Nephron progenitor cell (in vitro differentiated cells): Measurements from ENCODE around the gene BCL2L14.

Source experiments
- DNase-seq: peaks from one replicate; pipeline ENCODE4 v3.0.0; 2021
- H3K27ac Mint-ChIP-seq: 2 replicates; pipeline ENCODE4 v1.8.0; 2021; ENCODE audit warnings: mild to moderate bottlenecking, moderate library complexity, mixed read lengths
- H3K27me3 Mint-ChIP-seq: 2 replicates; pipeline ENCODE4 v1.8.0; 2021; ENCODE audit warnings: mild to moderate bottlenecking, low read depth, mixed read lengths; ENCODE audit not compliant: poor library complexity
- H3K36me3 Mint-ChIP-seq: 2 replicates; pipeline ENCODE4 v1.8.0; 2021; ENCODE audit warnings: low read depth, mixed read lengths
- H3K4me1 Mint-ChIP-seq: 2 replicates; pipeline ENCODE4 v1.8.0; 2021; ENCODE audit warnings: mixed read lengths
- H3K4me3 Mint-ChIP-seq: 2 replicates; pipeline ENCODE4 v1.8.0; 2021; ENCODE audit warnings: mild to moderate bottlenecking, moderate library complexity, mixed read lengths
- H3K9me3 Mint-ChIP-seq: 2 replicates; pipeline ENCODE4 v1.8.0; 2021; ENCODE audit warnings: mild to moderate bottlenecking, moderate library complexity, mixed read lengths
- TF ChIP-seq, protein P1 (sequence below): fragments of 200-600 bp; sonication (generic); IDR thresholded peaks from 2 replicates; pipeline ENCODE4 v1.5.0; 2021; ENCODE audit warnings: antibody characterized with exemption

Gene BCL2L14

GRCh38 chr12:12047682-12048081 is 23.1 kb upstream of the BCL2L14 start:
- no peak for DNase-seq
- H3K4me1 Mint-ChIP-seq, result peaks cover 11% of the 10 kb centered on the region
- peaks cover 5% of the 10 kb centered on the region for H3K9me3 Mint-ChIP-seq
- no peak overlapping the region for H3K4me3 Mint-ChIP-seq
- TF ChIP-seq, protein P1, sequence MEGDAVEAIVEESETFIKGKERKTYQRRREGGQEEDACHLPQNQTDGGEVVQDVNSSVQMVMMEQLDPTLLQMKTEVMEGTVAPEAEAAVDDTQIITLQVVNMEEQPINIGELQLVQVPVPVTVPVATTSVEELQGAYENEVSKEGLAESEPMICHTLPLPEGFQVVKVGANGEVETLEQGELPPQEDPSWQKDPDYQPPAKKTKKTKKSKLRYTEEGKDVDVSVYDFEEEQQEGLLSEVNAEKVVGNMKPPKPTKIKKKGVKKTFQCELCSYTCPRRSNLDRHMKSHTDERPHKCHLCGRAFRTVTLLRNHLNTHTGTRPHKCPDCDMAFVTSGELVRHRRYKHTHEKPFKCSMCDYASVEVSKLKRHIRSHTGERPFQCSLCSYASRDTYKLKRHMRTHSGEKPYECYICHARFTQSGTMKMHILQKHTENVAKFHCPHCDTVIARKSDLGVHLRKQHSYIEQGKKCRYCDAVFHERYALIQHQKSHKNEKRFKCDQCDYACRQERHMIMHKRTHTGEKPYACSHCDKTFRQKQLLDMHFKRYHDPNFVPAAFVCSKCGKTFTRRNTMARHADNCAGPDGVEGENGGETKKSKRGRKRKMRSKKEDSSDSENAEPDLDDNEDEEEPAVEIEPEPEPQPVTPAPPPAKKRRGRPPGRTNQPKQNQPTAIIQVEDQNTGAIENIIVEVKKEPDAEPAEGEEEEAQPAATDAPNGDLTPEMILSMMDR, result no peak
- no peaks in the 10 kb centered on the region for H3K27me3 Mint-ChIP-seq
- H3K27ac Mint-ChIP-seq, result no peak overlapping the region
- H3K36me3 Mint-ChIP-seq, result no peaks in the 10 kb centered on the region

GRCh38 chr12:12048266-12048665 is 22.5 kb upstream of the BCL2L14 start:
- Mint-ChIP-seq H3K4me3 (no peak overlapping the region), H3K4me1 (peaks cover 11% of the 10 kb centered on the region), H3K9me3 (peaks cover 5% of the 10 kb centered on the region), H3K36me3 (no peaks in the 10 kb centered on the region), H3K27ac (no peak overlapping the region), H3K27me3 (no peaks in the 10 kb centered on the region)
- no peak for DNase-seq
- TF ChIP-seq, protein P1, result no peak

GRCh38 chr12:12048714-12049113 is 22.0 kb upstream of the BCL2L14 start:
- TF ChIP-seq, protein P1, result no peak
- peaks cover 11% of the 10 kb centered on the region for H3K4me1 Mint-ChIP-seq
- no peaks in the 10 kb centered on the region for H3K27me3 Mint-ChIP-seq
- H3K36me3 Mint-ChIP-seq, result no peaks in the 10 kb centered on the region
- H3K27ac Mint-ChIP-seq, result no peak overlapping the region
- no peak overlapping the region for H3K4me3 Mint-ChIP-seq
- H3K9me3 Mint-ChIP-seq, result peaks cover 5% of the 10 kb centered on the region
- no peak for DNase-seq

GRCh38 chr12:12051668-12052067 is 19.1 kb upstream of the BCL2L14 start:
- Mint-ChIP-seq H3K4me1 (peaks cover 26% of the 10 kb centered on the region), H3K9me3 (peaks cover 5% of the 10 kb centered on the region), H3K27ac (no peak overlapping the region), H3K4me3 (no peak overlapping the region), H3K36me3 (no peaks in the 10 kb centered on the region), H3K27me3 (peaks cover 3% of the 10 kb centered on the region)
- TF ChIP-seq, protein P1, result no peak
- no peak for DNase-seq

GRCh38 chr12:12054993-12055392 is 15.7 kb upstream of the BCL2L14 start:
- Mint-ChIP-seq H3K27me3 (peaks cover 3% of the 10 kb centered on the region), H3K4me1 (peaks cover 43% of the 10 kb centered on the region), H3K36me3 (no peaks in the 10 kb centered on the region), H3K27ac (peak overlapping the region; percentile 52), H3K9me3 (peaks cover 5% of the 10 kb centered on the region), H3K4me3 (no peak overlapping the region)
- DNase-seq, result no peak
- TF ChIP-seq, protein P1, result no peak

DNA sequence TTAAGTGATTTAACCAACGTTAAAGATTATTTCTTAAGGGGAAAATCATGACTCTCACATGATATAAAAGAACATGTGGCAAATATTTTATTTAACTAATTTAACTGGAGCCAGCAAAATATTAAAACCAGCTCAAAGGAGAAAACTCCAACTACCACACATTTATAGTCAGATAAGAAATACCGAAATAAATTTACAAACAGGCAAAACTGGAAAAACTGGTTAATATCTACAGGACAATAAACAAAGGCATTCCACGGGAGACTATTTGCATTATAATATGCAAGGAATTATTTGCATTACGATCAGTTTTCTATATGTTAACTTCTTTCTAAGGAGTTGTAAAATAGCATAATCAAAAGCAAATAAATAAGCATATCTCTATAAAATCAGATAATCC is 13.8 kb upstream of the BCL2L14 start:
- Mint-ChIP-seq H3K36me3 (no peaks in the 10 kb centered on the region), H3K4me3 (no peak overlapping the region), H3K9me3 (peaks cover 5% of the 10 kb centered on the region), H3K4me1 (peaks cover 41% of the 10 kb centered on the region), H3K27me3 (peaks cover 3% of the 10 kb centered on the region), H3K27ac (no peak overlapping the region)
- no peak for DNase-seq
- TF ChIP-seq, protein P1, result no peak
